ENCODE measurements around the gene PLEKHG4B.

PLEKHG4B gene

GRCh38 chr5:74503-75109 is 17.4 kb upstream of the PLEKHG4B start:
- DNase-seq (ENCODE audit: low spot score) = no peak

DNA sequence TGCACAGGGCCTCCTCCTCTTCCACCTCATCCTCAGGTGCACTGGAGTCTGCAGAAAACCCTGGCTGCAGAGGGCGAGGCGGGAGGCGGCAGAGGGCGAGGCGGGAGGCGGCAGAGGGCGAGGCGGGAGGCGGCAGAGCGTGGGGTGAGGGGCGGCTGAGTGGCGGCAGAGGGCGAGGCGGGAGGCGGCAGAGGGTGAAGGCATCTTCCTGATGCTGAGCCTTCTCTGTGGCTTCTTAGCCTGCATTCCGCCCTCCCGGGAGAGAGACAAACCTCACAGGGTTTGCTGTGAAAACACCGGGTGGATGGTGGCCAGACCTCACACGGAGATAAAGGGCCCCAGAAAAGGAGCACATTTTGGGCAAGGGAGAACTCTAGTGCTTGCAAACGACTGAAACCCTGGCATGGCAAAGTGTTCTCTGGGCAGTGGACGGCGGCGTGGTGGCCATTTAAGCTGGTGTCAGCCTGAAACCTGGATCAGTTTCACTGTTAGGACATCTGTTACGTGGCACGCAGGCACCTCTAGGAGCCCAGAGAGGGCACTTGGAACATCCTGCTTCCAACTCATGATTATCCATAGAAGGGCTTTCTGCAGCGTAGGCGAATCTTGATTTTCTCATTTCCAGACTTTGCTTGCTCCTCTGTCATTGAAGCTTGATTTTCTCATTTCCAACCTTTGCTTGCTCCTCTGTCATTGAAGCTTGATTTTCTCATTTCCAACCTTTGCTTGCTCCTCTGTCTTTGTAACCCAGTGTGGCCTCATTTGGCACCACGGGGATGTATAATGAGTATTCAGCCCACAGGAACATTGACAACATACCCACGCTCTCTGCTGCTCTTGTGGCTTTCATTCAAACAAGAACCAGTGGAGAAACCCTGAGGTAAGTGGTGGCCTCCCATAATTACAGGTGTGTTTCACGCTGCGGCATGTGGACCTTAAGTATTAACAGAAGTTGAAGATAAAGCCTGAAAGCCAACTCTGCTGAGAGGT is 16.3 kb upstream of the PLEKHG4B start:
- no peak for DNase-seq (ENCODE audit: low spot score)

- DNase-seq (ENCODE audit: low spot score) = no peak
These were observed 15.4 kb upstream of the PLEKHG4B start for GRCh38 chr5:76358-77169.

DNA sequence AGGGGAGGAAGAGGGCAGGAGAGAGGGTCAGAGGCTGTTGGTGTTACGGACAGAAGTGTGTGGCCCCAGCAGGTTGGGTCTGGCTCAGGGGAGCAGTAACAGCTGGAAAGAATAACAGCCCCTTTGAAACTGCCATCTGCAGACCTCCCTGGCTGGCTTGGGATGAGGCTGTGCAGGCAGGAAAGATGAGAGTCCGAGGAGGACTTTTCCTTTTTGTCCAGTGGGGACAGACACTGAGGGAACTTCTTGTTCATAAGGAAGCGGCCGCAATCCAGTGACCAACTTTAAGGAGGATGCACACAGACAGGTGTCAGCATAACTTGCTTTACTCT is 14.8 kb upstream of the PLEKHG4B start:
- DNase-seq (ENCODE audit: low spot score) = no peak

- no peak for DNase-seq (ENCODE audit: low spot score)
These were observed 14.4 kb upstream of the PLEKHG4B start for GRCh38 chr5:77546-77945.

DNA sequence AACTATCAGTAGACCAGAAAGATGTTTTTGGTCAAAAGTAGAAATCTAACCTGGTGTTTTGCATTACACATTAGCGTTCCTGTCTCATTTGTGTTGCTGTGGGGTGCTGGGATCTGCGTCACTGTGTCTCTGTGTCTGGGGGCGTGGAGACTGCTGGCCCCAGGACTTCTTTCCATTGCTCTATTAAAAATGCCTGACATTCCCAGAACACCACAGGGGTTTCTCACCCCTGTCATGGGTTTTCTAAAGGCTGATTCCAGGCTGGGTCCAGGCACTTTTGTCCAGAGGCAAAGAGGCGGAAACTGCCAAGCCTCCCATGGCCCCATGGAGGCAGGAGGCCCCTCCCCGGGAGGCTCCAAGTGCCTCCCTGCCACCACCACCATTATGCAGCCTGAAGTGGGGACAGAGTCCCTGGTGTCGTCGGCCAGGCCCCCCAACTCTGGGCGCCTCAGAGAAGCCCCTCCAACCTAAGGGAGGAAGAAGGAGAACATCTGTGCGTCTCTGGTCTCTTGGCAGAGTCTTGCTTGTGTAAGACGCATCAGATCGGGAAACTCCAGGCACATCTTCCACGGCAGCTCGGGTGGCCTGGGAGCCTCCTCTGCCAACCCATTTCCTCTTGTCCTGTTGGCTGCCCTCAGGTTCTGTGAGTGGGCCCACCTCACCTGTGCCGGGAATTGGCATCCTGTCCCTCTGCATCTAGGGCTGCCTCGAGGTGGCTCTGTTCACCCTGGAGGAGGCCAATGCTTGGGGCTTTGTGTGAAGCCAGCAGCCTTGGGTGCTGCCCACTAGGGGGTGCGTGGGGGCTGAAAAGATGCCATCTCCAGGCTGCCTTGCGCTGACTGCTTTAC is 13.8 kb upstream of the PLEKHG4B start:
- peak; percentile 46 for DNase-seq (ENCODE audit: low spot score)

DNA sequence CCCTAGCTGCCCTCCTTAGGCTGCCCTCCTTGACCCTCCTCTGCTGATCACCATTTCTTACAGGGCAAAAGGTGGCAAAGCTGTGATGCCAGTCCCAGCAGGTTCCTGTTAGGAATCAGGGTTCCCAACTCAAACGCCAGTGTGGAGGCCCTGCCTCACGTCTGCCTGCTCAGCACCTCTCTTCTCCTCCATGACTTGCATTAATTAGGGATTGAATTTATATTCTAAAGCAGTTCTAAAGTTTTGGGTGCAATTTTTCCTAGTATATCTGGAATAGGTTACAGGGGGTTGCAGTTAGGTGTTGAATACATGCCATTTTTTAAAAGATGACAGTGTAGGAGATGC is 13.2 kb upstream of the PLEKHG4B start:
- no peak for DNase-seq (ENCODE audit: low spot score)

GRCh38 chr5:79263-79662 is 12.7 kb upstream of the PLEKHG4B start:
- no peak for DNase-seq (ENCODE audit: low spot score)

DNA sequence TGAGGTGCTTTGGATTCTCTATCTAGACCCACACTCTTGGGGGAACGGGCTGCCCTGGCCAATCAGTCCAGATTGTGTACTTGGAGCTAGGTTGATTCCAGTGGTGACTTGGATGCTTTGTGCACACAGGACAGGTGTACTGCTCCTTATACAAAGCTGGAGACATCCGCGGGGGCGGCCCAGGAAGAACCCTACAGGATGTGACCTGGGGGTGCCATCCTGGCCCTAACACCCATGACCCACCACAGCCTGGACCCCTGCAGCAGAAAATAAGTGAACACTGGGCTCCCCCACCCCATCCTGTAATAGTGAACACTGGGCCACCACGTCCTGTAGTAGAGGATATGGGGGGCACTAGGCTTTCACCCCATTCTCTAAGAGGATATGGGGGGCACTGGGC is 12.1 kb upstream of the PLEKHG4B start:
- DNase-seq (ENCODE audit: low spot score) = no peak

DNA sequence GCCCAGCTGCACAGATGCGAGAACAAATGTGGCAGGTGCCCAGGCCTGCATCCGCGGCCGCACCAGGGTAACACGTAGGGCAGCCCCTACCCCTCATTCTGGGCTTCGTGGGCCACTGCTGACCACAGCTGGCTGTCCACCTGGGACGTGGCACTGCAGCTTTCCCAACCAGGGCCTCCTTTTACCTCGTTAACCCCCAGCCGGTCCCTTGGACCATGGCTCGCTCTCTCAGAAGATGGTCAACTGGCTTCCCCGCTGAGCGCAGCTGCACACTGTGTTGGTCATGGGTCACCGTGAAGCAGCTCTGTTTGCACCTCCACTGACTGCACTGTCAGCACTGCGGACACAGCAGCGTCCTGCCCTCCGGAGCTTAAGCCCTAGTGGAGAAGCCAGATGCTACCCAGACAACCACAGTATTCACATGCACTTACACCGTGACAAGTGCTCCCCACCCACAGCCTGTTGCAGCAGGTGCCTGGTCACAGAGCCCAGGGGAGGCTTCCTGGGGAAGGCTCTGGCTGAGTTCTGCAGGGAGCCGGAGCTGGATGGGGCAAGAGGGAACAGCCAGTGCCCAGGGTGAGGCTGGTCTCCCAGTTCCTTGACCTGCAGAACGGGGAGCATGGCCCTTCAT is 10.5 kb upstream of the PLEKHG4B start:
- DNase-seq (ENCODE audit: low spot score) = peak; percentile 29

DNA sequence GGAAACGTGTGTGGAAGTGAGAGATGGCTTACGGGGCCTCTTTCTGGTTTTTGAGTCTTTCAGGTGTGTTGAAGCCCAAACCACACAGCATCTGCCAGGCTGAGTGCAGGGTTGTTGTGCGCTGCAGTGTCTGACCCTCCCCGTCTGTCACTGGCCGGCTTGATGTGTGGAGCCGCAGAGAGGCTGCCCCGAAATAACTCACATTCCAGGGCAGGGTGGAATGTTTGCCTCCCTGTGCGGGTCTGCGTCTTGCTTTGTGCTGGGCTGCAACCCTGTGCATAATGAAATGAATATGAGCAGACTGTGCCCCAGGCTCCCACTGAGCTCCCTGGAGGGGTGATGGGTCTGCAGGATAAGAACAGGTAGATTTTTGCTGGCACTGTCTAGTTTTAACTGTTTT is 9.9 kb upstream of the PLEKHG4B start:
- no peak for DNase-seq (ENCODE audit: low spot score)

DNA sequence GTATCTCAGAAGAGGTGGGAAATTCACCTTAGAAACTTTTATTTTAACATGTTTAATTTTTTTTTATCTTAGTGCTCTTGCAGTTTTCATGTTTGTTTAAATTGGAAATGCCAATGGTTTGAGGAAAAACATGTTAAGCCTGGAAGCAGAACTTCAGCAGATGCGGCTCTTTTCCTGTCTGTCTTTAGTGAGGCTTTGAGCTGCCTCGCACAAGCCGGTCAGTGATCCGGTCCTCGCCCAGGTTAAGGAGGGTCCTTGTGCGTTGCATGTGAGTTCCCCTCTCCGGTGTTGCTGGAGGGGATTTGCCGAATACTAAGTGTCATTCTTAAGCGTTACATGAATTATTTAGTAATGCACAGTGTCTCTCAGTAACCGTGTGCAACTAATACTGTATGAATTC is 9.4 kb upstream of the PLEKHG4B start:
- DNase-seq (ENCODE audit: low spot score) = no peak

DNA sequence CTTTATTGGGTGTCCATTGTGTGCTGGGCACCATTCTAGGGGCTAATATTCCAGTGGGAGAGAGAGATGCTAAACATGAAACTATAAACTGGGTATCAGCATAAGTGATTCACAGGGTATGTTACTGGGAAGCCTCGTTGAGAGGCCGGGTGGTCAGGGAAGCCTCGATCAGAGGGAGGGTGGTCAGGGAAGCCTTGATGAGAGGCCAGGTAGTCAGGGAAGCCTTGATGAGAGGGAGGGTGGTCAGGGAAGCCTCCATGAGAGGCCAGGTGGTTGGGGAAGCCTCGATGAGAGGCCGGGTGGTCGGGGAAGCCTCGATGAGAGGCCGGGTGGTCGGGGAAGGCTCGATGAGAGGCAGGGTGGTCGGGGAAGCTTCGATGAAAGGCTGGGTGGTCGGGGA is 8.9 kb upstream of the PLEKHG4B start:
- DNase-seq (ENCODE audit: low spot score) = no peak

DNA sequence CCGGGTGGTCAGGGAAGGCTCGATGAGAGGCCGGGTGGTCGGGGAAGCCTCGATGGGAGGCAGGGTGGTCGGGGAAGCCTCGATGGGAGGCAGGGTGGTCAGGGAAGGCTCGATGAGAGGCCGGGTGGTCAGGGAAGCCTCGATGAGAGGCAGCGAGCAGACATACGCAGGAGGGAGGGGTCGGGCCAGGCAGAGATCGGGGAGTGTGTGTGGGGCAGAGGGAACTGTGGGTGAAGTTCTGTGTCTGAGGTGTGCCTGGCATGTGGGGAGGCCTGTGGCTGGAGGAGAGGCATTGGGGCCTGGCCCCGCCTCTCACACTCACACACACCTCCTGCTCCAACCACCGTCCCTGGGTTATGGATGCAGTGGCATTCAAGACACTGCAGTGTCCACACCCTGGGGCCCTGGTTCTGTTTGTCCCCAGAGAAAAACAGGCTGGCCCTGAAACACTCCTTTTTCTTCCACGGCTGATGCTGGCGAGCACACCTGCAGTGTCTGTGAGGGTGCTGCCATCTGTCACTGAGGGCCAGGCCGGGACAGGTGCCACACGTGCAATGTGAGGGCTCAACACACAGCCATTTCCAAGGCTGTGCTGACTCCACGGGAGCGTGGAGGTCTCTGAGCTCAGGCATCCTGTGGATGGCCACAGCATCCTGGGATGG is 6.5 kb upstream of the PLEKHG4B start:
- DNase-seq (ENCODE audit: low spot score) = no peak

- no peak for DNase-seq (ENCODE audit: low spot score)
These were observed 2.4 kb upstream of the PLEKHG4B start for GRCh38 chr5:89337-90286.

GRCh38 chr5:90590-91547 is 1.1 kb upstream of the PLEKHG4B start:
- DNase-seq (ENCODE audit: low spot score) = no peak

DNA sequence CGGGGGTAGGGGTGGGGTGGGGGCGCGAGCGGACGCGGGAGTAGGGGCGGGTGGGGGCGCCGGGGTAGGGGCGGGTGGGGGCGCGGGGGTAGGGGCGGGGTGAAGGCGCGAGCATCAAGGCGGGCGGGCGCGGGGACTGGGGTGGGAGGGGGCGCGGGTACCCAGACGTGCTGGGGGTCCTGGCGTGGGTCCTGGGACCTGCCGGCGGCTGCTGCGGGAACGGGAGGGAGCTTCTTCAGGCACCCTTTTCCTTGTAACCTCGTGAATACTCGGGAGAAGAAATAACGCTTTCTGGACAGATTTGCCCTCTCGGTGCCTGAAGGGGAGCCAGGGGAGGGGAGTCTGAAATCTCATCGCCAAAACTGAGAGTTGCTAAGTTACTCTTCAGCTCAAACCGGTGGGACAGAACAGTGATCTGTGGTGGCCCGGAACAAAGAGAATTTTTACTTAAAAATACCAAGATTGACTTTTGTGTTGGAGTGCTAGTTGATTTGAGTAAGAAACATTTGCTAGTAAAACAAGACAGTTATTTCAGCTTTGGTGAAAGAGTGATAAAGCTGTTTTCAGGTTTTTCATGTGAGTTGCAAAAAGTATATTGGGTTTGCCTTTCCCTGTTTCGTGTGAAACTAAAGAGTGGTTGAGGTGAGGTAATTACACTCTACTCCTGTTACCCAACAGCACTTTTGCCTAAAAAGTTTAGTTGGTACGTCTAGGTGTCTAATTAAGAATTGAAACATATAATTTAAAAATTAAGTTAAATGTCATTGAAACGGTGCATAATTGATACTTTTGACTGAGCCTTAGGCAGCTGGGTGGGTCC is 643 bp downstream of the PLEKHG4B start:
- DNase-seq (ENCODE audit: low spot score) = no peak
